HepG2 (cell line): ENCODE data around the gene ESAM. TPM values are rescaled to one million over a fixed set of nuclear protein-coding genes. Genes with fewer than 3 reads are reported as not detected.

ENCODE experiments used
- FOSL2 ChIP-seq: sonication (generic); formaldehyde crosslinking; IDR thresholded peaks from 2 replicates; pipeline ENCODE4 v1.4.0; 2020; ENCODE audit warnings: missing genetic modification reagents
- FOXC1 ChIP-seq: sonication (generic); formaldehyde crosslinking; IDR thresholded peaks from 2 replicates; pipeline ENCODE4 v1.8.0; 2022; ENCODE audit warnings: mild to moderate bottlenecking, missing genetic modification reagents, borderline replicate concordance
- PHF21A ChIP-seq: sonication (generic); formaldehyde crosslinking; IDR thresholded peaks from 2 replicates; pipeline ENCODE4 v1.5.0; 2020; ENCODE audit warnings: mild to moderate bottlenecking, missing genetic modification reagents
- RBFOX2 ChIP-seq: fragments of 200-400 bp; formaldehyde crosslinking; IDR thresholded peaks from 2 replicates; pipeline ENCODE4 v1.6.1; 2017; ENCODE audit warnings: low read depth, mild to moderate bottlenecking, low read length
- RBM22 ChIP-seq: fragments of 200-400 bp; formaldehyde crosslinking; optimal IDR thresholded peaks from 2 replicates; pipeline ENCODE3; 2017; ENCODE audit warnings: mild to moderate bottlenecking, low read length, moderate library complexity
- STAG1 ChIP-seq: sonication (generic); formaldehyde crosslinking; IDR thresholded peaks from 2 replicates; pipeline ENCODE4 v1.4.0; 2020; ENCODE audit warnings: missing genetic modification reagents
- ZNF136 ChIP-seq: sonication (generic); formaldehyde crosslinking; IDR thresholded peaks from 2 replicates; pipeline ENCODE4 v1.8.1; 2022; ENCODE audit warnings: low read depth, mild to moderate bottlenecking, moderate library complexity, missing genetic modification reagents
- ZNF281 ChIP-seq: sonication (generic); formaldehyde crosslinking; IDR thresholded peaks from 2 replicates; pipeline ENCODE4 v1.4.0; 2020; ENCODE audit warnings: missing genetic modification reagents, borderline replicate concordance
- ZNF292 ChIP-seq: sonication (generic); formaldehyde crosslinking; IDR thresholded peaks from 2 replicates; pipeline ENCODE4 v1.8.1; 2022; ENCODE audit warnings: mild to moderate bottlenecking, low read depth, missing genetic modification reagents, borderline replicate concordance
- ZNF326 ChIP-seq: sonication (generic); formaldehyde crosslinking; IDR thresholded peaks from 2 replicates; pipeline ENCODE4 v1.4.0; 2020; ENCODE audit warnings: missing genetic modification reagents, borderline replicate concordance
- ZNF34 ChIP-seq: sonication (generic); formaldehyde crosslinking; IDR thresholded peaks from 2 replicates; pipeline ENCODE4 v1.4.0; 2020; ENCODE audit warnings: mild to moderate bottlenecking, missing genetic modification reagents, borderline replicate concordance
- ZNF75D ChIP-seq: sonication (generic); formaldehyde crosslinking; IDR thresholded peaks from 2 replicates; pipeline ENCODE4 v1.8.1; 2023; ENCODE audit warnings: missing genetic modification reagents, mild to moderate bottlenecking, borderline replicate concordance
- ZNF782 ChIP-seq: sonication (generic); formaldehyde crosslinking; IDR thresholded peaks from 2 replicates; pipeline ENCODE4 v1.4.0; 2020; ENCODE audit warnings: missing genetic modification reagents, mild to moderate bottlenecking, borderline replicate concordance
- ZZZ3 ChIP-seq: sonication (generic); formaldehyde crosslinking; IDR thresholded peaks from 2 replicates; pipeline ENCODE4 v1.4.0; 2020; ENCODE audit warnings: missing genetic modification reagents, mild to moderate bottlenecking, borderline replicate concordance
- polyA plus RNA-seq, 8 experiments: library from polyadenylated mRNA; depleted of rRNA in 3 of 8; stranded (reverse) in 7 of 8; unstranded in 1 of 8; fragments of >200 nt; fragmentation: Illumina TruSeq in 4 of 8; extraction: Trizol in 4 of 8; gene quantifications; 2 replicates each; pipeline versions ENCODE4 v1.2.1 to v1.2.3, GENCODE V29; 2011 to 2016; ENCODE audit warnings: low read depth in 4 of 8, missing spikeins in 1 of 8, mixed read lengths in 1 of 8; ENCODE audit not compliant: insufficient read depth in 1 of 8
- total RNA-seq, 5 experiments: library from RNA; depleted of rRNA; stranded (reverse); fragments of >200 nt; fragmentation: Illumina TruSeq; extraction: Trizol; gene quantifications; 2 replicates each; pipeline ENCODE4 v1.2.3, GENCODE V29; 2016; ENCODE audit warnings: low read depth in 1 of 5
- TF ChIP-seq, protein P1 (sequence below): sonication (generic); formaldehyde crosslinking; IDR thresholded peaks from 2 replicates; pipeline ENCODE4 v1.5.0; 2020; ENCODE audit warnings: missing genetic modification reagents, mild to moderate bottlenecking, borderline replicate concordance
- TF ChIP-seq, protein P2 (sequence below): sonication (generic); formaldehyde crosslinking; IDR thresholded peaks from 2 replicates; pipeline ENCODE4 v1.4.0; 2020; ENCODE audit warnings: mild to moderate bottlenecking, missing genetic modification reagents
- TF ChIP-seq, protein P3 (sequence below): sonication (generic); formaldehyde crosslinking; IDR thresholded peaks from 2 replicates; pipeline ENCODE4 v1.5.0; 2020; ENCODE audit warnings: mild to moderate bottlenecking, missing genetic modification reagents, borderline replicate concordance

The ESAM gene
- total and polyA plus RNA-seq, 2 of the 13 experiments (the other 11 are each of a cell fraction or from before 2014, with no cell fraction given): 1.2 to 6.8 TPM

GRCh38 chr11:124745835-124746620 lies 16.1 kb downstream of the ESAM start (continued):
- no peak for TF ChIP-seq ZNF281
- TF ChIP-seq, protein P1, sequence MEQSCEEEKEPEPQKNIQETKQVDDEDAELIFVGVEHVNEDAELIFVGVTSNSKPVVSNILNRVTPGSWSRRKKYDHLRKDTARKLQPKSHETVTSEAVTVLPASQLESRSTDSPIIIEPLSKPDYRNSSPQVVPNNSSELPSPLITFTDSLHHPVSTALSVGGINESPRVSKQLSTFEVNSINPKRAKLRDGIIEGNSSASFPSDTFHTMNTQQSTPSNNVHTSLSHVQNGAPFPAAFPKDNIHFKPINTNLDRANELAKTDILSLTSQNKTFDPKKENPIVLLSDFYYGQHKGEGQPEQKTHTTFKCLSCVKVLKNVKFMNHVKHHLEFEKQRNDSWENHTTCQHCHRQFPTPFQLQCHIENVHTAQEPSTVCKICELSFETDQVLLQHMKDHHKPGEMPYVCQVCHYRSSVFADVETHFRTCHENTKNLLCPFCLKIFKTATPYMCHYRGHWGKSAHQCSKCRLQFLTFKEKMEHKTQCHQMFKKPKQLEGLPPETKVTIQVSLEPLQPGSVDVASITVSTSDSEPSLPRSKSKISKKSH (CRISPR knock-in tag): no peak
- TF ChIP-seq, protein P2, sequence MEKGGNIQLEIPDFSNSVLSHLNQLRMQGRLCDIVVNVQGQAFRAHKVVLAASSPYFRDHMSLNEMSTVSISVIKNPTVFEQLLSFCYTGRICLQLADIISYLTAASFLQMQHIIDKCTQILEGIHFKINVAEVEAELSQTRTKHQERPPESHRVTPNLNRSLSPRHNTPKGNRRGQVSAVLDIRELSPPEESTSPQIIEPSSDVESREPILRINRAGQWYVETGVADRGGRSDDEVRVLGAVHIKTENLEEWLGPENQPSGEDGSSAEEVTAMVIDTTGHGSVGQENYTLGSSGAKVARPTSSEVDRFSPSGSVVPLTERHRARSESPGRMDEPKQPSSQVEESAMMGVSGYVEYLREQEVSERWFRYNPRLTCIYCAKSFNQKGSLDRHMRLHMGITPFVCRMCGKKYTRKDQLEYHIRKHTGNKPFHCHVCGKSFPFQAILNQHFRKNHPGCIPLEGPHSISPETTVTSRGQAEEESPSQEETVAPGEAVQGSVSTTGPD (CRISPR knock-in tag): no peak
- TF ChIP-seq FOSL2 (CRISPR knock-in tag): no peak
- no peak for TF ChIP-seq ZNF75D (CRISPR knock-in tag)
- TF ChIP-seq ZNF292: peak; percentile 14; the same call in 1 of the 2 replicates
- no peak for TF ChIP-seq RBFOX2
- TF ChIP-seq FOXC1 (CRISPR knock-in tag): 0 out of 2 replicates have a peak, but pooled peaks have one; percentile 13
- peak; percentile 78; the same call in 1 of the 2 replicates for TF ChIP-seq ZNF782 (CRISPR knock-in tag)
- TF ChIP-seq ZNF326 (CRISPR knock-in tag): no peak
- TF ChIP-seq RBM22: no peak
- TF ChIP-seq ZZZ3 (CRISPR knock-in tag): no peak
- 0 out of 2 replicates have a peak, but pooled peaks have one; percentile 8 for TF ChIP-seq ZNF136 (CRISPR knock-in tag)
- TF ChIP-seq, protein P3, sequence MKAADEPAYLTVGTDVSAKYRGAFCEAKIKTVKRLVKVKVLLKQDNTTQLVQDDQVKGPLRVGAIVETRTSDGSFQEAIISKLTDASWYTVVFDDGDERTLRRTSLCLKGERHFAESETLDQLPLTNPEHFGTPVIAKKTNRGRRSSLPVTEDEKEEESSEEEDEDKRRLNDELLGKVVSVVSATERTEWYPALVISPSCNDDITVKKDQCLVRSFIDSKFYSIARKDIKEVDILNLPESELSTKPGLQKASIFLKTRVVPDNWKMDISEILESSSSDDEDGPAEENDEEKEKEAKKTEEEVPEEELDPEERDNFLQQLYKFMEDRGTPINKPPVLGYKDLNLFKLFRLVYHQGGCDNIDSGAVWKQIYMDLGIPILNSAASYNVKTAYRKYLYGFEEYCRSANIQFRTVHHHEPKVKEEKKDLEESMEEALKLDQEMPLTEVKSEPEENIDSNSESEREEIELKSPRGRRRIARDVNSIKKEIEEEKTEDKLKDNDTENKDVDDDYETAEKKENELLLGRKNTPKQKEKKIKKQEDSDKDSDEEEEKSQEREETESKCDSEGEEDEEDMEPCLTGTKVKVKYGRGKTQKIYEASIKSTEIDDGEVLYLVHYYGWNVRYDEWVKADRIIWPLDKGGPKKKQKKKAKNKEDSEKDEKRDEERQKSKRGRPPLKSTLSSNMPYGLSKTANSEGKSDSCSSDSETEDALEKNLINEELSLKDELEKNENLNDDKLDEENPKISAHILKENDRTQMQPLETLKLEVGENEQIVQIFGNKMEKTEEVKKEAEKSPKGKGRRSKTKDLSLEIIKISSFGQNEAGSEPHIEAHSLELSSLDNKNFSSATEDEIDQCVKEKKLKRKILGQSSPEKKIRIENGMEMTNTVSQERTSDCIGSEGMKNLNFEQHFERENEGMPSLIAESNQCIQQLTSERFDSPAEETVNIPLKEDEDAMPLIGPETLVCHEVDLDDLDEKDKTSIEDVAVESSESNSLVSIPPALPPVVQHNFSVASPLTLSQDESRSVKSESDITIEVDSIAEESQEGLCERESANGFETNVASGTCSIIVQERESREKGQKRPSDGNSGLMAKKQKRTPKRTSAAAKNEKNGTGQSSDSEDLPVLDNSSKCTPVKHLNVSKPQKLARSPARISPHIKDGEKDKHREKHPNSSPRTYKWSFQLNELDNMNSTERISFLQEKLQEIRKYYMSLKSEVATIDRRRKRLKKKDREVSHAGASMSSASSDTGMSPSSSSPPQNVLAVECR: peak; percentile 10; the same call in 1 of the 2 replicates
- TF ChIP-seq STAG1: peak; percentile 22; the same call in 1 of the 2 replicates
- peak; percentile 6; the same call in 1 of the 2 replicates for TF ChIP-seq PHF21A (CRISPR knock-in tag)
- TF ChIP-seq ZNF34 (CRISPR knock-in tag): 0 out of 2 replicates have a peak, but pooled peaks have one; percentile 63
